Prostate gland (tissue), 2 donors: ENCODE results near the gene RIMBP2.

Experiments used
- CTCF ChIP-seq, 4 experiments: fragments of 200-600 bp in 2 of 4; fragments of 450-650 bp in 2 of 4; sonication (generic) in 2 of 4; IDR thresholded peaks; 1 replicate in 3 of 4; 2 replicates in 1 of 4; pipeline ENCODE4 v1.5.1; 2016 to 2019; ENCODE audit warnings: antibody characterized with exemption in 4 of 4, mild to moderate bottlenecking in 2 of 4, moderate library complexity in 2 of 4
- POLR2A ChIP-seq: fragments of 450-650 bp; IDR thresholded peaks from one replicate; pipeline ENCODE4 v1.6.1; 2016; ENCODE audit warnings: antibody characterized with exemption, mild to moderate bottlenecking
- POLR2AphosphoS5 ChIP-seq: sonication (generic); formaldehyde crosslinking; IDR thresholded peaks from one replicate; pipeline ENCODE4 v1.6.1; 2017; ENCODE audit warnings: antibody characterized with exemption

- TF ChIP-seq POLR2A = no peak
- no peak for TF ChIP-seq CTCF (IDR thresholded peaks at IDR 0.05)
- no peak for TF ChIP-seq POLR2AphosphoS5
Measured at GRCh38 chr12:130513556-130513955, 202.5 kb downstream of the RIMBP2 start.
